HG03196 (cell line): Measurements from ENCODE around the gene PSD2.
A peak's percentile ranks its signal among the peaks of the same experiment; 100 is the strongest.

ENCODE experiments used
- ATAC-seq: cut with Tn5 transposase; IDR thresholded peaks from one replicate; pipeline ENCODE4 v1.9.1; 2021; ENCODE audit not compliant: unreplicated experiment

PSD2 gene

DNA sequence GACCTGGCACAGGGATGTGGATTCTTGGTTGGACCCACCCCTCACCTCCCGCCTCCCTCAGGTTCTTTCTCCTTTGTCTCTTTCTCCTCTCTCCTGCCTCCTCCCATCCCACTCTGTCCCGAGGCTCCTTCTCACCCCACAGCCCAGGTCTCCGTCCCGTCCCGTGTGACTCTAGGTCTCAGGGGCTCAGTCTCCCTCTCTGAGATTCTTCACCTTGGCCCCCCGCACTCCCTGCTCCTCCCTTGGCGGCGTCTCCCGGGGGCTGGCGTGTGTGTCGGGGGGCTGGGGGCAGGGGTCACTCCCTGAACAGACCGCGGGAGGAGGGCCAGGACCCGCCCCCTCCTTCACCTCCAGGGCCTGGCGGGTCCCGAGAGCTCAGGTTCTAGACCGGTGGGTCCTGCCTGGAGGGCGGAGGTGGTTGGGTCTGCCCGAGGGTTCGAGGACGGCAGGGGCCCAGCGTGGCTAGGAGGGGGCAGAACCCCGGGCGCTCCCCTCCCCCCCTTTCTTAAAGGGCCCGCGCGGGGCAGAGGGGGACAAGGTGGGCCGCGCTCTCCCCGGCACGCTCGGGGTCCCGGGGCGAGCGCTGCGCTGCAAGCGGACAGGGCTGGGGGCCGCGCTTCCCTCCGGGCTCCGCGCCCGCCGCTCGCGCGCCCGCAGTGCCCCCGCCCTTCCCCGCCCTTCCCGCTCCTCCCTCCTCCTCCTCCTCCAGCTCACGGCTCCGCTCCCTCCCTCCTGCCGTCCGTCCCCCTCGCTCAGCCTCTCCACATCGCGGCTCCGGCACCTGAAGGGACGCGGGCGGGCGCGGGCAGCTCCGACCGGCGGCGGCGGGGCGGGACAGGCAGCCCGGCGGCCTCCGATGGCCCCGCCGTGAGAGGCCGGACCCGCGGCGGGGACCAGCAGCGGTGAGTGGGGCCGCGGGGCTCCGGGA, at the start of gene PSD2:
Gene PSD2 (plus strand): TSS at position 735 of the 928 bp plus-strand sequence. CDS start 13,633 bp downstream, outside the sequence.
- no peak for ATAC-seq

- ATAC-seq = peak; percentile 46
These were observed 48.7 kb upstream of the PSD2 start for GRCh38 chr5:139746691-139747582.

DNA sequence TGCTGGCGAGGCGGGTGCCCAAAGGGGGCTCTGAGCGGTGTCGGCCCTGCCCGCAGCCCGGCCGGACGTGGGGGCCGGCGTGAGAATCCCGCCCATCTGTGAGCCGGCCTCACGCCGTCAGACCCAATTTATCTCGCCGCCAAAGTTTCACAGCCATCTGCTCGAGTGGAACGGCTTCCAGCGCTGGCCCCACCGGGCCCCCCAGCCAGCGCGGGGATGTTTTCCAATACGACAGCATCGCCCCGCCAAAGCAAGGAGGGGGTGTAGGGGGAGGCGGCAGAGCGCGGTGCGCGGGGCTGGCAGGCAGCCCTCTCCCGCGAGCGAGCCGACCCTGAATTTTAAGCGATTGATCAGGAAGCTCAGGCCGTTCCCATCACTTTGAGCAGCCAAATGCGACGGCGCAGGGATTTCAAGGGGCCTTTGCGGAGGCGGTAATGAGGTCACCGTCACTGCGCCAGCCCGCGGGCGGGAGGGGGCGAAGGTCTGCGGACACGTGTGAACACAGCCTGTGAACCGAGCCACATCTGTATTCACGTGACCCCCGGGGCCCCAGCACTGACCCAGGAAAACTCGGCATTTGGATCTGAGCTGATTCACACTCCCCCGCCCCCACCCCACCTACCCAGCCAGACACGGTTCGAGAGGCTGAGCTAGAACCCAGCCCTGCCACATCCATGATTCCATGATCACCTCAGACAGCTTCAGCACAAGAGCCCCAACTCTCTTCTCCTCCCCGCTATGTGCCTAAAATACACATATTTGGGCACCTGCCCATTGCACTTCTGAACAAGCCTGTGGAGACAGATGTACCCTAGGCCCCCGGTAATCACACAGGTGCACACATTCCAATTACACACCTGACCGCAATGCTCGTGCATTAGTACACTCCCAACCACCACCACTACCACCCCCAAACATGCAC, 47.8 kb upstream of the PSD2 start:
- ATAC-seq = peak; percentile 14

DNA sequence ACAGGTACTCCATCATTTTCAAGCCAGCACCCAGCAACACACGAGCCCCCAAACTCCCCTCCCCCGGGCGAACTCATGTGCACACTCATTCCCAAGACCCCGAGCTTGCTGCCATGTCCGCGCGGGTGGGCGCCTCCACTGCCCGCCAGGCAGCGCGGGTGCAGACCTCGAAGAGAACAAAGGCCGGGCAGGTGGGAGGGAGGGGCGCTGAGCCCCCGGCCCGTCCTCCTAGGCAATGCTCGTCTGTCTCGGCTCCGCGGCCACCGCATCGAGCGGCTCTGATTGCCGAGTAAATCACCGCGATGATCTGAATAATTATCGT, 47.1 kb upstream of the PSD2 start:
- ATAC-seq = no peak

DNA sequence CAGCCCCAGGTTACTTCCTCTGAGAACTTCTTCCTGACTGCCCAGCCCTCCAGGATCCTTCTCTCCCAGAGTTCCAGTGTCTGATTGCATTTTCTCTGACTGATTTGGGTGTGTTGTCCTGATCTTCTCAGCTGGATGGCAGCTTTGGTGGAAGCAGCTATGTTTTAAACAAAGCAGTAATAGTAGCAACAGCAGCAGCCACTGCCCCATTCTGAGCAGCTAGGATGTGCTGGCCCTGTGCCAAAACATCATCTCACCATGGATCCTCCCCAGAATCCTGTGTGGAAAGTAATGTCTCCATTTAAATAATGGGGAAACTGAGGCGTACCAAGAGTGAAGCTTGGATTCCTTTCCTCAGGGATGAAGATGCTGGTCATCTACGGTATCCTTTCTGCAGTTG, 46.4 kb upstream of the PSD2 start:
- no peak for ATAC-seq

DNA sequence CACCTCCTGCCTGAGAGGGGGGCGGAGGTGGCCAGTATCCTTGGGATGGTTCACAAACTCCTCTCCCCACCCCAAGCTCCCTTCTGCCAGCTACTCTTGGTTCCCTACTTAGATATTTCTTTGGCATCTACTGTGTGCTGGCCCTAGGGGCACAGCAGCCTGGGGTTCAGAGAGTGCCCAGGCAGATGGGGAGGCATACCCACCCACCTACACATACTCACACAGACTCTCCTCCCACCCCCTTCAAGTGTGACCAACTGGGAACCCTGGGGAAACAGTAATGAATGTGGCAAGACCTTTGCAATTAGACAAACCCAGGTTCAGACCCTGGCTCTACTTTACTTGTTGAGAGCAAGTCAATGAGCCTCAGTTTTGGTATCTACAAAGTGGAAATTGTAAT, 44.4 kb upstream of the PSD2 start:
- no peak for ATAC-seq

GRCh38 chr5:139752506-139753473, 42.8 kb upstream of the PSD2 start:
- no peak for ATAC-seq

DNA sequence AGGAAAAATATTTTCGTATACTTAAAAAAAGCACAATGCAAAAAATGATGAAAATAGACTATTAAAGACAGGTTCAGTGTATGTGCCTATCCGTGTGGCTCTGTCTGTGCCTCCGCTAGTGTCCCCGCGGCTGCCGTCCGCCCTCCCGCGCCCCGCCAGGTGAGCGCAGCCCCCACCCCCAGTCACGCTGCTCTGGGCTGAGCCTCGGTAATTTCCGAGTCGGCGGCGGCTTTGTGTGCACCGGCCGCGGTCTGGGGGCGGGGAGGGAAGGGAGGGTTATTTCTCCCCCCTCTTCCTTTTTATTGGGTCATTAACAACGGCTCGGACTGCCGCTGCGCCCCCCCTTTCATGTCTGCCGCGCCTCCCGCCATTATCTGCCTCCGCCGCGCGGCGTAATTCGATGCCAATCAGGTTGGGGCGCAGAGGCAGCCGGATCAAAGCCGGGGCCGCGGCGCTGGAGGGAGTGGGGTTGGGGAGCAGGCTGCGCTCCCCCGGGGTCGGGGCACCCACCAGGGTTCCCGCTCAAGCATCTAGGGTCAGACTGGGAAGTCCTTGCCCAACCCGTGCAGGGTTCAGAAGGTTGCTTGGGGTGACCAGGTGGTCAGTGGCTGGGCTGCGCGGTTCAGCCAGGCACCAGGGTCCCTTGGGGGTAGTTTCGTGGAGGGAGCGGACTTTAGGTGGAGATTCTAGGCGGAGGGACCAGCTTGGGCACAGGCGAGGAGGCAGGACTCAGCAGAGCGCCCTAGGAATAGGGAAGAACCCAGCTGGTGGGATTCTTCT, 39.5 kb upstream of the PSD2 start:
- no peak for ATAC-seq

DNA sequence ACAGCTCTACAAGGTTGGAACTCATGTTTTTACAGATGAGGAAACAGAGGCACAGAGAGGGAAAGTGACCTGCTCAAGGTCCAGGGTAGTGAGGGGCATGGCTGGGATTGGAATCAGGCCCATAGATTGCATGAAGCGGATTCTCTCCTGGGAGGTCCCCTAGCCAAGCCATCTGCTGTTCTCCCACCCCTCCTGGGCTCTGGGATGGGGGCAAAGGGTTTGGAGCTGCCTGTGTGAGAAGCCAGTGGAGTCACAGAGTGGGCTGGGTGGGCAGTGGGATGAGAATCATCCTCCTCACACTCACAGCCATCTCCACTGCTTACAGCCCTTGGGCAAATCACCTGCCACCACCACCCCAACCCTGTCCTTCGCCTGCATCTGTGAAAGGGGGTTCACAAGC, 38.6 kb upstream of the PSD2 start:
- ATAC-seq = no peak

GRCh38 chr5:139757727-139758509, 37.7 kb upstream of the PSD2 start:
- no peak for ATAC-seq

DNA sequence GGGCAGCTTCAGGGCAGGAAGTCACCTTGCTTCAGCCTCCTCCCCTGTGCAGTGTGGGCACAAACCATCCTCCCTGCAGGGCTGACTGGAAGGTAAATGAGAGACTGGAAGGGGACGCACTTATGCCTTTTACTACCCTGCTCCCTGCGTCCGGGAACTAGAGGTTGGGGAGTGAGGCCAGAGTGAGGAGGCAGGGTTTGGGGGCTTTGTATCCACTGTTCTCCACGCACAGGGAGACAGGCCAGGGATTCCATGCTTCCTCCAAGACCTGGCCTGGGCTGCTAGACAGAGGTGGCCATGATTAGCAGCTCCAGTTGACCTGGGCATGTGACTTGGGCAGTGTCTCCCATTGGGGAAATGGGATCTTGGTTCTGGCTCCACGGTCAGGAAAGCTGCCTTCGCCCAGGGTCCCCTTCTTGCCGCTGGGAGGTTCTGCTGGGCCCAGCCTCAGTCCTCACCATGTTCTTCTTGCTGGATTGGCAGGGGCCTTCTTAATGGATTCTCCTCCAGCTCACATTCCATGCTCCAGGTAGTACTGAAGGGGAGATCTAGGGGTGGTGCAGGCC, 37.0 kb upstream of the PSD2 start:
- no peak for ATAC-seq

GRCh38 chr5:139759219-139759721, 36.3 kb upstream of the PSD2 start:
- ATAC-seq = no peak

DNA sequence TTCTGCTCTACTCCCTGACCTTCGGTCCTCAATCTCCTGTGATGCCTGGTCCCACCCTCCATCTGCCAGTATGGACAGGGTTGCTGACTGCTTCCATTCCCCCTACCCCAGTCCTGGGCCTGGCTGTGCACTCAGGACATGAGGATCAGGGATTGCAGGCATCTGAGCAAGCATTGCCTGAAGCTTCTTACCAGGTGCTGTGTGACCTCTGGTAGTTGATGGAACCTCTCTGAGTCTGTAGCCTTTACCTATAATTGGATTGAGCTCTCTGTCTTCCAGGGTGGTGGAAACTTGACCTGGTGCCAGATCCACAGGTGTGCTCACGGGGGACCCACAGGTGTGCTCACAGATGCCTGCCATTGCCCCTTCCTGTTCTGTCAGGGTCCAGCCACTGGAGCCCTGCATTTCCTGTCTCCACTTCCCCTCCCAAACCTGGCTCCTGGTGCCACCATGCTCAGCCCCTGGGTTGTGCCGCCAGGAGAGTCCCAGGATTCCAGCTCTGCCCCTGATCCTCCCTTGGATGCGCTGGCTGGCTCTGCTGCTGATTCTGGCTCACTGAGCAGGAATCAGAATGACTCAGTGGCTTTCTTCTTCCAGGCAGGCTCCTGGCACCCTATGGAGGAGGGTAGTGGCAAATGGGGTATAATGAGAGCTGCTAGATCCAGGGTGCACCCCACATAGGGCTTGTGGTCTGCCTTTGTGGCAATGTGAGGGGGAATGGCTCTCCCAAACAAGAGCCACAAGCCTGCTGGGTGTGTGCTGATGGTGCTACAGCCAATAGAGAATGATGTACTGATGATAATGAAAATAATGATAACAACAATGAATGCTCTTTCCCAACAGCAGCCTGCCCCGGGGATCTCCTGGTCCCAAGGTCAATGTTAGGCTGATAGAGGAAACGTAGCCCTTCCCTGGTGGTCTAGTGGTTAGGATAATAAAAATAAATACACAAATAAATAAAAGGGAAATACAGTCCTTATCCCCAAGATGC, 35.2 kb upstream of the PSD2 start:
- no peak for ATAC-seq

DNA sequence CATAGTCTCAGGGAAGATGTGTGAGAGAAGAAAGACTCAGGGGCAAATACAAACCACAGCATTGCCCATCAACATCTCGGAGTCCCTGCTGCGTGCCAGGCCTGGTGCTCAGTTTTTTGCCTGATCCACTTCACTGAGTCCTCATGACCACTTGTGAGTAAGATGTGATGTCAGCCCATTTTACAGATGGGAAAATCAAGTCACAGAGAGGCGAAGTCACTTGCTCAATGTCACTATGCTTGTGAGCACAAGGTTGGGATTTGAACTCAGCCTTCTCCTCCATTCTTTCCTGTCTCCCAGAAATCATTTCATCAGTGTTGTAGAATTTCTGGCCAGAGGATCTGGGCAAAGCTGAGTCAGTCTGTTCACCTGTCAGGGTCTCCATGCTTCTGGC, 34.6 kb upstream of the PSD2 start:
- ATAC-seq = no peak

DNA sequence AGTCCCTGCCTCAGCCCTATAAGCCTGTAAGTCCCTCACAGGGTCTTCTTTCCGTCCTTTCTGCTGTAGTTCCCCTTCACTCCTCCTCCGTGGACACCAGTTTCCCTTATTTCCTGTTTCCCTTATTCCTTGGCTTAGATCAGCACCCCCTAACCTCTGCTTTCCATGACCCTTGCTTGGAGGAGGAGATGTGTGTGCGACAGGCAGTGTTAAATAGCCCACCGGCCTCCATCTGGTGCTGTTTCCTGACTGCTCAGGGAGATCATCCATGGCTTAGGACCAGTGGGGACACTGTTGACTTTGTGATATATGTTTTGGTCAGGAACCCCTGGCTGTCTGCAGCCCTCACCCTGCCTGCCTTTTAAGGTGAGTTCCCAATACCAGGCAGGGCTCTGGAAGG, 34.1 kb upstream of the PSD2 start:
- ATAC-seq = no peak

GRCh38 chr5:139762615-139763170, 32.9 kb upstream of the PSD2 start:
- no peak for ATAC-seq
